HG02852 (cell line): ENCODE data around the gene PCSK2.

ENCODE experiments used
- ATAC-seq: cut with Tn5 transposase; IDR thresholded peaks from one replicate; pipeline ENCODE4 v1.9.1; 2021; ENCODE audit warnings: mild to moderate bottlenecking, moderate library complexity; ENCODE audit not compliant: unreplicated experiment

The PCSK2 gene

DNA sequence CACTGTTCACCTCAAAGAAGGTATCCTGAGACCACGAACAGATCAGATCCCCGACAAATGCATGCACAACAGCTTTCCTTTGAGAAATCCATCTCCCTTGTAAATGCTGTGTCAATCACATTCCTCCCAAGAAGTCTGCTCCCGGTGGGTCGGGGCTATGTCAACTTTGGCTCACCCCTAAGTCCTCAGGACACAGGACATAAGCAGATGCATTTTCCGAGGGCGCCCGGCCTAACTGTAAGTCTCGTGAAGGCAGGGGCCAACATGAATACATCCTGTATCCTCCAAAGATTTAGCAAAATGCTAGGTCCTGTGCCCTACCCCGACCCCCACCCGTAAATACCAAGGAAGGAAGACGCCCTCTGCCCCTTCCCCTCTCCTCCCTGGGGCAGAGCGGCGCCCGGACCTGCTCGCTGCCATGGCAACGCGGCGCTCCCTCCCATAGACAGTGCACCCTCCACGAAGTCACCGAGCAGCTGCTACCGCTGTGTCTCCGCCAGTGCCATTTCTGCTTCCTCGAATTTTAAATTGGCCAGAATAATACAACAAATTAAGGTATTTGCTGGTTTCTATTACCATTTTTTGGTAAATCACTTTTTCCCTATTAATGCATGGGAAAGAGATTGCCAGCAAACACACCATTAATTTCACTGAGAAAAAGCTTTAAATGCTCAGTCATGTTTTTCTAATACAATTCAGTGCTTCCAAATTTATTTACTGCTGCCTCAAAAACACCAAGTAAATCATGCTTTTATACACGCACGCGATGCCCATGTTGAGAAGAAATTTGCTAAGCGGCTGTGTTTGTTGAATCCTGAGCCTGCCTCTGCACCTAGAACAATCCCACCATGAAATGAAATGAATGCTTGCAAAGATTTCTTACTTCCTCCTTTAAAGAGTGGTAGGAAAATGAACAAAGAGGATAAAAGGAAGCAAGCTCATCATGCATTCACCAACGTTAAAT lies 100.6 kb downstream of the PCSK2 start:
- no peak for ATAC-seq

GRCh38 chr20:17334932-17335331 lies 108.1 kb downstream of the PCSK2 start:
- ATAC-seq: no peak

DNA sequence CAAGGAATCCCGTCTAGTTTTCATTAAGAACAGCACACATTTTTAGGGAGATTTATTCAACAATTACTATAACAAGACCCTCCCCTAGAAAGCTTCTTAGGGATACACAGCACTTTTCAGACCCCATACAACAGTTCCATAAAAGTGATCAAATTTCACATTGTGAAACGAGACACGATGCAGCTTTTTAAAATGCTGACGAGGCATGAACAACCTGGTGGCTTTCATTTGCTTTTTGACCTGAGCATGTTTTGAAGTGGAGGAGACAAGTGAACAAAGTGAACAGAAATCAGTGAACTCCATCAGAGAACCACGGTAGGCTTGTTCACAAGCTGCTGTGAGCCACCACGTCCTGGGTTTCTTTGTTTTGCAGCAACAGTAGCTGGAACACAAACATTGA lies 112.2 kb downstream of the PCSK2 start:
- no peak for ATAC-seq

- ATAC-seq: no peak
These were observed 116.3 kb downstream of the PCSK2 start for GRCh38 chr20:17343091-17343490.

DNA sequence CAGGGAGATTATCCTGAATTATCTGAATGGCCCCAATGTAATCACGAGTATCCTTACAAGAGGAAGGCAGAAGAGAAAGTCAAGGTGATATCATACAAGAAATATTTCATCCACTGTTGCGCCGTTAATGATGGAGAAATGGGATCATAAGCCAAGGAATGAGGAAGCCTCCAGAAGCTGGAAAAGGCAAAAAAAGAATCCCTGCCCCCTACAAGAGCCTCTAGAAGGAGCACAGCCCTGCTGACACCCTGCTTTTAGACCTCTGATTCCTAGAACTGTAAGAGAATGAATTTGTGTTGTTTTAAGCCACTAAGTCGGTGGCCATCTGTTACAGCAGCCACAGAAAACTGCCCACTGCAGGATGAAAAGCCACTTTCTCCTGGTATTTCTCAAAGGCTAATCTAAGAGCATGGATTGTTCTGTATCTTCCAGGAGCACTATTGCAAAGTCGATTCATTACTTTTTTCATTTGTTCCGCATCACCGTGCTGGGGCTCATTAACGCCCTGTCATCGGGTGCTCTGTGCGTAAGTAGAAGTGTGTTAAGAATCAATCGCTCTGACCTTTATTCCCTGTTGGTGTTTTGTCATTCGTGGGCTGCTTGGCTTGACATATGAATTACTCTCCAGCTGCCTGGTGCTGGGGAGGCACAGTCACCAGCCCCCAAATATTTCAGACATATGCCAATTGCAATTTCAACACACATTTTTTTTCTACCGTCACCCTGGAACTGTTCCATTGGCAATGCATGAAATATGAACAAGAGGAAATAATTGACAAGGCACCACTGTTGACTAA lies 117.0 kb downstream of the PCSK2 start:
- no peak for ATAC-seq

GRCh38 chr20:17344790-17345189 lies 118.0 kb downstream of the PCSK2 start:
- no peak for ATAC-seq

DNA sequence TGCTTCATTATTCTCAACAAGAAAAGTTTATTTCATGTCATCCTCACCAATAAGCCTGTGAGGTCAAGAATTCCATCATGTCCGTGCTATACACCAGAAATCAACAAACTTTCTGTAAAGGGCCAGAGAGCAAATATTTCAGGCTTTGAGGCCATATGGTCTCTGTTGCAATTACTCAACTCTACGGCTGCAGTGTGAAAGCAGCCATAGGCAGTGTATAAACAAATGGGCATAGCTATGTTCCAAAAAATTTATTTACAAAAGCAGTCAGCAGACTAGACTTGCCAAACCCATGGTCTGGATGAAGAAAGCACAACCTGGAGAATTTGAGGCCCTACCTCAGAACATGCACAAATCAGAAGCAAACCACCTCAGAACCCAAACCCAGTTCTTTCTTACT lies 118.5 kb downstream of the PCSK2 start:
- ATAC-seq: no peak

- ATAC-seq: no peak
These were observed 123.5 kb downstream of the PCSK2 start for GRCh38 chr20:17350321-17350720.

DNA sequence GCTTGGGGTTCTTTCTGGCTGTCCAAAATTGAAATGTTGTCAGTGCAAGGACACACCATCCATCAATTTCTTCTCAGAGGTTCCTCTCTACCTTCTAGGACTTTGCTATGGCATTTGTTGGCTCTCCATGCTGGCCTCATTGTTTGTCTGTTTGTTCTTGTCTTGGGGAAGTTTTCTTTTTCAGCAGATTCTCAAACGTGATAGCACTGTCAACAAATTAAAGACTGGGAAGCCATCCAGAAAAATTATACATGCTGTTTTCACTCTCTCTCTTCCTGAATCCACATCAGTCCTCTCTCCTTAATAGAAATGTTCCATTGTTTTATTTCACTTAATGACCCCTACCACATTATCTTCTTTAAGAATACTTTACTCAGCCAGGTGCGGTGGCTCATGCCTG lies 130.4 kb downstream of the PCSK2 start:
- ATAC-seq: no peak

DNA sequence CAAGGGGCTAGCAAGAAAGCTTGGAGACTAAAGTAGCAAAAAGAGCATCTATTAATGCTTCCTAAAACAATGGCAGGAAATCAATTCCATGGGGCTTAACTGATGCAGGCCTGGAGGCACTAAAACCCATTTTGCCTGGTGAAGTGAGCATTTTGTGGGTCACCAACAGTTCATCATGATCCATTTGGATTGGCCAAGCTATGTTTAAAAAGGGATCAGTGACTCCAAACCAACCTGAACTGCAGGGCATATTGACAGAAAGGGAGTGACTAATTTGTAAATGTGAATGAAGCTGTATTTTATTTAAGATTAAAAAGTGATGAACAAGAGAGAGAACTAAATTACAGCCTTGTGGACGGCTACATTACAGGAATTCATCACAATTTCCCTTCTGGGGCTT lies 132.0 kb downstream of the PCSK2 start:
- ATAC-seq: no peak

DNA sequence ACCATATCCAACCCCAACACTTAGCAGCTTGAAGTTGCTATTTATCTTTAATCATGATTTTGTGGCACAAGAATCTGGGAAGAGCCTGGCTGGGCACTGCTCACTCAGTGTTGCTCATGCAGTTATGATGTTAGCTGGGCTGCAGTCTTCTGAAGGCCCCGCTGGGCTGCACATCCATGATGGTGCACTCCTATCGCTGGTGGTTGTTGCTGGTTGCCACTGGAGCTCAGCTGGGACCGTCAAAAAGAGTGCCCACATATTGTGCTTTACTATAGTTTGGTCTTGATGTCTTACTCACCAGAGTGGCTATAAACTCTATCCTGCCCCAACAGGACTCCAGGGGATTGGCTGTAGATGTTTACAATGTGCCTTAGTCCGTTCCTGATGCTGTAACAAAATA lies 137.8 kb downstream of the PCSK2 start:
- ATAC-seq: no peak

GRCh38 chr20:17365831-17366230 lies 139.0 kb downstream of the PCSK2 start:
- ATAC-seq: no peak

DNA sequence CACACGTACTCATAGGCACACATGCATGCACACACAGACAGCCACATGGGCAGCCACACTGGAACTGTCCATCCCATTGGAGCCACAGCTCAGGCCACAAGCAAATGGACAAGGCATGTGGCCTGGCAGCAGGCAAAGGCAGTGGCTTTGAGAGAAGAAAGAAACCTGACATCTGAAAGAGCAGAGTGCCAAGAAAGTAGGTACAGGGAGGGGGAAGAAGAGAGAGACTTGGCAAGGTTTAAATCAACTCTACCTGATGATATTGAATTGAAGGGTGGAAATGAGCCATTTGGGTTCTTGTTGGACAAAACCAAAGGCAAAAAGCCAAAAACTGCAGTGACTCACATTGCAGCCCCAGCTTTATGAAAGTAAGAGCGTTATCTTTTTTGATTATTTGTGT lies 142.7 kb downstream of the PCSK2 start:
- no peak for ATAC-seq

- no peak for ATAC-seq
These were observed 146.1 kb downstream of the PCSK2 start for GRCh38 chr20:17372806-17373440.

- no peak for ATAC-seq
These were observed 147.2 kb downstream of the PCSK2 start for GRCh38 chr20:17374086-17374485.

- no peak for ATAC-seq
These were observed 149.2 kb downstream of the PCSK2 start for GRCh38 chr20:17376031-17376430.

GRCh38 chr20:17377231-17377630 lies 150.4 kb downstream of the PCSK2 start:
- ATAC-seq: no peak

DNA sequence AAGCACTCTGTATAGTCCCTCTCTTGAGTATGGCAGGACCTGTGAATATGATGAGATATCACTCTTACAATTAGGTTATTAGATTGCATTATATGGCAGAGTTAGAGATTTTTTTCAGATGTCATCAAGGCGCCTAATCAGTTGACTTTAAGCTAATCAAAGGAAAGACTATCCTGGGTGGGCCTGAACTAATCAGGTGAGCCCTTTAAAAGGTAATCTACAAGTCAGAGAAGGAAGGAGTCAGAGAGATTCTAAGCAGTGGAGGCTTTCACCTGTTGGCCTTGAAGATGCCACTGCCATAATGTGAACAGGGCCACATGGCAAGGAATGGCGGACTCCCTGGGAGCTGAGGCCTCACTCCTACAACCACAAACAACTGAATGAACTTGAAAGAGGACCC lies 152.8 kb downstream of the PCSK2 start:
- no peak for ATAC-seq

GRCh38 chr20:17380801-17381200 lies 154.0 kb downstream of the PCSK2 start:
- ATAC-seq: no peak

DNA sequence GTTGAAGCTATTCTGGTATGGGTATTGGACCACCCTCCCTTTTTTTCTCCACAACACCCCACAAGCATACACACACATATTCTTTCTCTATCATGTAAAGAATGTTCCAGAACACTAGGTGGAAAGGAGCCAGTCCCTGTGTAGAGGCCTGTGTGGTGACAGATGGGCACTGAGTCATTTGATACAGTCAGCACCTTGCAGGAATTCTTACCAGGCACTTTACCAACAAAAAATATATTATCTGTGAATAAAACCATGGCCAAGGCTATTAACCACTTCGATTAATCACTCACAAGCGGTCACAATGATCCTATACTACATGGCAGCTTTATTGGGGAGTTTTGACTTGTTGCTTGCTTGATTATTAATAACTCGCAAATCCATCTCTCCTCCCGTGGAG lies 154.9 kb downstream of the PCSK2 start:
- no peak for ATAC-seq

- no peak for ATAC-seq
These were observed 159.0 kb downstream of the PCSK2 start for GRCh38 chr20:17385798-17386197.

GRCh38 chr20:17390655-17391054 lies 163.8 kb downstream of the PCSK2 start:
- no peak for ATAC-seq
